Vagina (tissue), 2 donors: Measurements from ENCODE around the gene LRSAM1. TPM values are rescaled to one million over a fixed set of nuclear protein-coding genes. Genes with fewer than 3 reads are reported as not detected.

Experiments
- DNase-seq, 2 donors: peaks; one replicate each; pipeline ENCODE4 v3.0.0-alpha.2; 2017; ENCODE audit errors: extremely low spot score in 2 of 2
- H3K27ac ChIP-seq: fragments of 200-600 bp; sonication (generic); one replicate; pipeline ENCODE4 v1.5.1; 2019
- H3K27me3 ChIP-seq: fragments of 200-600 bp; sonication (generic); one replicate; pipeline ENCODE4 v1.5.1; 2019
- H3K36me3 ChIP-seq, 2 donors: fragments of 200-600 bp; sonication (generic); one replicate each; pipeline ENCODE4 v1.5.1; 2017 to 2019
- H3K4me1 ChIP-seq: fragments of 200-600 bp; sonication (generic); one replicate; pipeline ENCODE4 v1.5.1; 2019
- H3K4me3 ChIP-seq, 2 donors: fragments of 200-600 bp; sonication (generic); 1 replicate in 1 of 2; 2 replicates in 1 of 2; pipeline ENCODE4 v1.5.1; 2016 to 2019
- H3K9me3 ChIP-seq: fragments of 200-600 bp; sonication (generic); one replicate; pipeline ENCODE4 v1.5.1; 2019
- CTCF ChIP-seq, 3 experiments: fragments of 450-650 bp in 2 of 3; fragments of 200-600 bp in 1 of 3; sonication (generic) in 1 of 3; IDR thresholded peaks; one replicate each; pipeline ENCODE4 v1.5.1; 2017 to 2019; ENCODE audit warnings: antibody characterized with exemption in 3 of 3, mild to moderate bottlenecking in 2 of 3, moderate library complexity in 2 of 3
- POLR2A ChIP-seq, 2 donors: fragments of 450-650 bp; IDR thresholded peaks; one replicate each; pipeline ENCODE4 v1.6.1; 2017; ENCODE audit warnings: antibody characterized with exemption in 2 of 2, mild to moderate bottlenecking in 2 of 2, moderate library complexity in 2 of 2
- POLR2AphosphoS5 ChIP-seq, 2 donors: sonication (generic); formaldehyde crosslinking; IDR thresholded peaks; one replicate each; pipeline ENCODE4 v1.9.0; 2017; ENCODE audit warnings: antibody characterized with exemption in 2 of 2, mild to moderate bottlenecking in 2 of 2, low read depth in 1 of 2; ENCODE audit not compliant: insufficient read depth in 1 of 2
- intact Hi-C: fragments of 100-400 bp; cut with DNase I; formaldehyde crosslinking; loops from one replicate; pipeline ENCODE4 v1.15.1; 2023
- total RNA-seq: library from RNA; depleted of rRNA; stranded (reverse); fragments of >200 nt; gene quantifications from one replicate; pipeline ENCODE4 v1.2.3, GENCODE V29; 2016

The LRSAM1 gene
- total RNA-seq = 30.0 TPM

GRCh38 chr9:127450830-127451607, at the start of gene LRSAM1, which contains the start of gene RPL12:
LRSAM1 (plus strand) TSS chr9:127451510; CDS start chr9:127454528, 3,018 bp downstream.
RPL12 (minus strand) TSS chr9:127451406; CDS start chr9:127451317, 89 bp downstream.
- H3K9me3 ChIP-seq = no peaks in the 10 kb centered on the region
- H3K27ac ChIP-seq = peak within 1 kb of the TSS; percentile 74
- intact Hi-C loops = no loop called here
- peak within 1 kb of the TSS; percentile 61 to 94 for H3K4me3 ChIP-seq
- TF ChIP-seq POLR2AphosphoS5 (IDR thresholded peaks at IDR 0.05; ENCODE audit: insufficient read depth in 1 of 2, low read depth in 1 of 2) (peak; percentile 93 to 100), CTCF (IDR thresholded peaks at IDR 0.05) (peak in 1 of 3 experiments; percentile 6), POLR2A (IDR thresholded peaks at IDR 0.05) (peak in 1 of 2 donors; percentile 97)
- peaks cover 0 to 34% of the 10 kb centered on the region in 2 donors for H3K36me3 ChIP-seq
- peaks cover 38% of the 10 kb centered on the region for H3K4me1 ChIP-seq
- peak in 1 of 2 donors; percentile 97 for DNase-seq
- H3K27me3 ChIP-seq = no peaks in the 10 kb centered on the region

GRCh38 chr9:127402401-127403090, 48.8 kb upstream of the LRSAM1 start:
- no peak for DNase-seq
- intact Hi-C loops = no loop called here
- no peak for TF ChIP-seq POLR2A (IDR thresholded peaks at IDR 0.05)
- TF ChIP-seq POLR2AphosphoS5 (IDR thresholded peaks at IDR 0.05; ENCODE audit: insufficient read depth in 1 of 2, low read depth in 1 of 2) = no peak
- no peak for TF ChIP-seq CTCF (IDR thresholded peaks at IDR 0.05)
- H3K27ac ChIP-seq = no peak overlapping the region
- H3K36me3 ChIP-seq = peaks cover 0 to 36% of the 10 kb centered on the region in 2 donors
- H3K9me3 ChIP-seq = no peaks in the 10 kb centered on the region
- H3K4me3 ChIP-seq = no peak overlapping the region
- H3K27me3 ChIP-seq = no peaks in the 10 kb centered on the region
- peaks cover 18% of the 10 kb centered on the region for H3K4me1 ChIP-seq

- Histone ChIP-seq H3K36me3 (peaks cover 0 to 36% of the 10 kb centered on the region in 2 donors), H3K9me3 (no peaks in the 10 kb centered on the region), H3K4me3 (no peak overlapping the region), H3K27ac (no peak overlapping the region), H3K27me3 (no peaks in the 10 kb centered on the region), H3K4me1 (peaks cover 7% of the 10 kb centered on the region)
- no peak for DNase-seq
- intact Hi-C loops = no loop called here
- no peak for TF ChIP-seq POLR2A (IDR thresholded peaks at IDR 0.05)
- no peak for TF ChIP-seq POLR2AphosphoS5 (IDR thresholded peaks at IDR 0.05; ENCODE audit: insufficient read depth in 1 of 2, low read depth in 1 of 2)
- TF ChIP-seq CTCF (IDR thresholded peaks at IDR 0.05) = no peak
Measured at GRCh38 chr9:127403507-127404192, 47.7 kb upstream of the LRSAM1 start.

- intact Hi-C loops = no loop called here
- Histone ChIP-seq H3K4me3 (no peak overlapping the region), H3K36me3 (peaks cover 0 to 36% of the 10 kb centered on the region in 2 donors), H3K27ac (no peak overlapping the region), H3K4me1 (no peaks in the 10 kb centered on the region), H3K27me3 (no peaks in the 10 kb centered on the region), H3K9me3 (no peaks in the 10 kb centered on the region)
- no peak for TF ChIP-seq POLR2A (IDR thresholded peaks at IDR 0.05)
- DNase-seq = no peak
Measured at GRCh38 chr9:127404631-127405030, 46.7 kb upstream of the LRSAM1 start.

GRCh38 chr9:127405344-127406125, 45.8 kb upstream of the LRSAM1 start:
- intact Hi-C loops = no loop called here
- DNase-seq = no peak
- Histone ChIP-seq H3K36me3 (peaks cover 0 to 36% of the 10 kb centered on the region in 2 donors), H3K9me3 (no peaks in the 10 kb centered on the region), H3K4me3 (no peak overlapping the region), H3K27ac (no peak overlapping the region), H3K27me3 (no peaks in the 10 kb centered on the region), H3K4me1 (no peaks in the 10 kb centered on the region)
- no peak for TF ChIP-seq POLR2A (IDR thresholded peaks at IDR 0.05)
- TF ChIP-seq POLR2AphosphoS5 (IDR thresholded peaks at IDR 0.05; ENCODE audit: insufficient read depth in 1 of 2, low read depth in 1 of 2) = no peak
- no peak for TF ChIP-seq CTCF (IDR thresholded peaks at IDR 0.05)
